NCI-H446 treated with DMSO at 0.1 percent for 48 hours (cell line): Measurements from ENCODE around the gene GSS.
"Not testable (repeated sequence)": the region's sequence is repeated elsewhere in the genome, so short reads cannot be mapped to it uniquely, and the experiment has no call there.

ENCODE experiments used
- DNase-seq: peaks from one replicate; lab custom pipeline; 2025; lab: John Stamatoyannopoulos, UW

Gene GSS

DNA sequence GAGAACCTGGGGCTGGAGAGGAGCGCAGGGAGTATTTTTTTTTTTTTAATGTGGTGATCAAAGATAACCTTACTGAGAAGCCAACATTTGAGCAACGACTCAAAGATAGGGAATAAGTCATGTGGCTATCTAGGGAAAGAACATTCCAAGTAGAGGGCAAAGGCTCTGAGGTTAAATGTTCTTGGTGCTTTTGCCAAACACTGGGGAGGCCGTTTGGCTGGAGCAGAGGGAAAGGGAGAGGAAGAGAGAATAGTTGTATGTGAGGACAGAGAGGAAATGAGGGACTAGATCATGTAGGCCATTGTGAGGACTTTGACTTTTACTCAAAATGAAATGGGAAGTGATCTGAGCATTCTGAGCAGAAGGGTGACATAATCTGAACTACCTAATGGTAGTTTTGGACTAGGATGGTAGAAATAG lies 51.4 kb downstream of the GSS start:
- no peak for DNase-seq

GRCh38 chr20:34898731-34899130 lies 56.9 kb downstream of the GSS start:
- not testable (repeated sequence) for DNase-seq

GRCh38 chr20:34898129-34898528 lies 57.5 kb downstream of the GSS start:
- DNase-seq: not testable (repeated sequence)

GRCh38 chr20:34896086-34896621 lies 59.5 kb downstream of the GSS start:
- DNase-seq: peak; percentile 13

GRCh38 chr20:34895465-34895864 lies 60.1 kb downstream of the GSS start:
- no peak for DNase-seq

DNA sequence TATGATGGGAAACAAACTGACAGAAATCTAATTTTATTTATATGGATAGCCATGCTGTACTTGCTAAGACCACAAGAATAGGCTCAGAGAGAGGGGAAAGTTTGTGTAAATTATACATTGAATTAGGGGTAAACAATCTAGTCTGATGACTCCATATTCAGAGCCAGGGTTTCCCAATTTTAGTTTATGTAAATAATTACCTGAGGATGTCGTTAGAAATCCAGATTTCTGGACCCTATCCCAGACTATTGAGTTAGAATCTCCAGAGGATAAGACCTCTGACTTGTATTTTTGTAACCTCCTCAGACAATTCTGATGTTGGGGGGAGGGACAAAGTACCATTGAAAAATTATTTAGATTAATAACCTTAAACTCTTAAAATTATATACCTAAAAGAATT lies 60.9 kb downstream of the GSS start:
- no peak for DNase-seq

DNA sequence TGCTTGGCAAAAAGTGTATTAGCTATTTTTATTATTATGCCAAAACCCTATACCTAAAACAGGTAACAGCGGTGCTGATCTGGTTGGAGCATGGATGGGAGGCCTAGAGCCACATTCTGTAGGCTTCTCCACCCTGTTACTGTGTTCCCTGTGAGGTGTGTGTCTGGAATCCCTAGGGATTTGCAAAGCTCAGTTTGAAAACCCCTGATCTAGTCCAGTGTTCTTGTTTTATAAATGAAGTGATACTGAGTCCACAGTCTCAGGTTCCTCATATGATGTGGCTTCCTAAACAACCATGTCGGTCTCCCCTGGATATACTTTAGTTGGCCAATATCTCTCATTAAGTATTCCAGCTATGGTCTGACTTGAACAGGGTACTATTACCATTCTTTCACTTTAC lies 62.9 kb downstream of the GSS start:
- no peak for DNase-seq

- DNase-seq: no peak
Measured at GRCh38 chr20:34891166-34892062, 64.2 kb downstream of the GSS start.

DNA sequence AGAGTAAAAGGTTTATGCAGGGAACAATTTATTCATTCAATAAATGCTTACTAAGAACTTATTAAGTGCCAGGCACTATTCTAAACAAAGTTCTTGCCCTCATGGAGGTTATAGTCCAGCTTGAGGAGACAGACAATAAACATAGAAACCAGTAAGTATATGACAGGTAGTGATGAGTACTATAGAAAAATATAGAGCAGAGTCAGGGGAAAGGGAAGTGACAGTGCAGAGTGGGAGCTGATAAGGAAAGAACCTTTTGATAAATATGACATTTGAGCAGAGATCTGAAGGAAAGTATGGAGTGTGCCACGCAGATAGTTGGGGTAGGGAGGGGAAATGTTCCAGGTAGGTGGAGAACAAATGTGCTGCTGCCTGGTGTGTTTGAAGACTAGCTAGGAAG lies 67.1 kb downstream of the GSS start:
- no peak for DNase-seq

- no peak for DNase-seq
Measured at GRCh38 chr20:34887023-34887422, 68.6 kb downstream of the GSS start.

- no peak for DNase-seq
Measured at GRCh38 chr20:34886122-34886521, 69.5 kb downstream of the GSS start.

DNA sequence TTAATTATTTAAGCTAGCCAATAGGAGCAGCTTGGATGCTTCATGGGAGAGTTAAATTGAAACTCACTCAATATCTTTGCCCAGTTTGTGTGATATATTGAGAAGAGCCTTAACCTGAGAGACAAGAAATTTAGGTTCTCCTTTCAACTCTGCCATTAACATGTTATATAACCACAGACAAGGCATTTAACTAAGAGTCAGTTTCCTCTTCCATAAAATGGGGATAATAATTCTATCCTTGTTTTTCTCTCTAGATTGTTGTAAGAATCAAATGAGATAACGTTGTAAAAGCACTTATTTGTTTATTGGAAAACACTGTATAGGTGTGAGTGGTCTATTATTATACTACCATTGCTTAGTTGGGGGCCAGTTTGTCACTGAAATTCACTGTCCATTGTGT lies 71.3 kb downstream of the GSS start:
- no peak for DNase-seq

DNA sequence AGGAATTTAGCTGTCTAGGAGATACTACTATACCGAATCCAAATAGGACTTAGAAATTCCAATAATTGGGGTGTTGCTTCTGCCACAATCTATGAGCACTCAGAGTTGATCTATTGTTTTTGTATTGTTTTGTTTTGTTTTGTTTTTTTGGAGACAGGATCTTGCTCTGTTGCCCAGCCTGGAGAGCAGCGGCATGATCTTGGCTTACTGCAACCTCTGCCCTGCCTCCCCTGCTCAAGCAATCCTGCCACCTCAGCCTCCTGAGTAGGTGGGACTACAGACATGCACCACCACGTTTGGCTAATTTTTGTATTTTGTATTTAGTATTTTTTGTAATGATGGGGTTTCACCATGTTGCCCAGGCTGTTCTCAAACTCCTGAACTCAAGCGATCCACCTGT lies 71.8 kb downstream of the GSS start:
- DNase-seq: no peak

DNA sequence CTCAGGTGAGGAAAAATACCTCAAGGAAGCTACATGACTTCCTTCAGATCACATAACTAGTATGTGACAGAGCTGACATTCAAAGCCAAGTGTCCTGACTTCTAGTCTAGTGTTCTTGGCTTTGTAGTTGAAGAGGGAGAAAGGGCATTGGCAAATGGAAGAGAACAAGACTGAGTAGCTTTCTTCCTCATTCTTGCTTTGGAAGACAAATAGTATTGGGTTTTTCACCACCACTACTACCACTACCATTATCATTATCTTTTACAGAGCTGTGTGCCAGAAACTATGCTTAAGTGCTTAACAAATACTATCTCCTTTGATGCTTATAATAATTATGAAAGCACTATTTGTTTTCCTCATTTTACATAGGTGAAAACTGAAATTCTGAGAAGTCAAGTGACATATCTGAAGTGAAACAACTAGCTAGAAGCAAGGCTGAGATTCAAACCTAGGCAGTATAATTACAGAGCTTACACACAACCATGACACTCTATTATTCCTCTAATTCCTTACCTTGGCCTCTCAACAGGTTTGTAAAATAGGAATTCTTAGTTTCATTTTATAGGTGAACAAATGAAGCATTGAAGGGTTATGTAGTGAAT lies 72.4 kb downstream of the GSS start:
- DNase-seq: no peak

DNA sequence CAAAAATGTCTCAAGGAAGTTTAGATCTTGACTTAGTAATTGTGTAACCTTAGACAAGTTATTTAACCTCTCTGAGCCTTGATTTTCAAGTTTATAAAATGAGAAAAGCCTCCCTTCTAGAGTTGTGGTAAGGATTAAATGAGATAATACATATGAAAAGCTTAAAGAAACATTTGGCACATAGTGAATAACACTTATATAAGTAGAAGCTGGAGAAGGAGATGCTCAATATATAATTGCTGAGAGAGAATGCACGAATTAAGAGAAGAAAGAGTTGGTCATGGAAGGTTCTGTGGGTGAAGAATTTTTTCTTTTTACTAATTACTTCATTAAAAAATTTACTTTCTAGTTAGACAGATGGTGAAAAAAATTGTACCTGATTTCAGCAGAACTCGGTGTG lies 73.9 kb downstream of the GSS start:
- no peak for DNase-seq

GRCh38 chr20:34880971-34881370 lies 74.6 kb downstream of the GSS start:
- DNase-seq: not testable (repeated sequence)

DNA sequence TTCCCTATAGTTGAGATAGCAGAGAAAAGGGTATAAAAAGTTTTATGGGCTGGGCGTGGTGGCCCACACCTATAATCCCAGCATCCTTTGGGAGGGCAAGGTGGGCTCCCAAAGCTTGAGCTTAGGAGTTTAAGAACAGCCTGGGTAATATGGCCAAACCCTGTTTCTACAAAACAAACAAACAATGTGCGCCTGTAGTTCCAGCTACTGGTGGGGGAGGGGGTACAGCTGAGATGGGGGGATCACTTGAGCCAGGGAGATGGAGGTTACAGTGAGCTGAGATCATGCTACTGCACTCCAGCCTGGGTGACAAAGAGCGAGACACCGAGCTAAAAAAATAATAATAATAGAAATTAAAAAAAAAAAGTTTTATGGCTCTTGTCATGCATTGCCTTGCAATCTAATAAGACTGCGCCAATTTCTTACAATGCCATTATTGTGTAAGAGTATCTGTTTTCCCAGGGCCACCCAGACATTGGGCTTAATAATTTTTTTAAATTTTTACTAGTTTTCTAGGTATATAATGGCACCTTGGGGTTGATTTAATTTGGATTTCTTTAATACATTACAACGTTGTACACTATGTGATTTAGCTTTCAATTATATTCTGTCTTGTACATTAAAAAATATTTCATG lies 75.3 kb downstream of the GSS start:
- no peak for DNase-seq
